Measurements from ENCODE around the gene LHX4.

GRCh38 chr1:180255536-180256340 is 25.7 kb downstream of the LHX4 start:
- TF ChIP-seq CTCF (IDR thresholded peaks at IDR 0.05; ENCODE audit: insufficient read depth, low read depth, low read length) (no peak), EZH2 (IDR thresholded peaks at IDR 0.05; ENCODE audit: insufficient read depth, low read length) (no peak)

All from astrocyte (in vitro differentiated cells and primary cell).